ENCODE data around the gene PRR5.

The PRR5 gene

DNA sequence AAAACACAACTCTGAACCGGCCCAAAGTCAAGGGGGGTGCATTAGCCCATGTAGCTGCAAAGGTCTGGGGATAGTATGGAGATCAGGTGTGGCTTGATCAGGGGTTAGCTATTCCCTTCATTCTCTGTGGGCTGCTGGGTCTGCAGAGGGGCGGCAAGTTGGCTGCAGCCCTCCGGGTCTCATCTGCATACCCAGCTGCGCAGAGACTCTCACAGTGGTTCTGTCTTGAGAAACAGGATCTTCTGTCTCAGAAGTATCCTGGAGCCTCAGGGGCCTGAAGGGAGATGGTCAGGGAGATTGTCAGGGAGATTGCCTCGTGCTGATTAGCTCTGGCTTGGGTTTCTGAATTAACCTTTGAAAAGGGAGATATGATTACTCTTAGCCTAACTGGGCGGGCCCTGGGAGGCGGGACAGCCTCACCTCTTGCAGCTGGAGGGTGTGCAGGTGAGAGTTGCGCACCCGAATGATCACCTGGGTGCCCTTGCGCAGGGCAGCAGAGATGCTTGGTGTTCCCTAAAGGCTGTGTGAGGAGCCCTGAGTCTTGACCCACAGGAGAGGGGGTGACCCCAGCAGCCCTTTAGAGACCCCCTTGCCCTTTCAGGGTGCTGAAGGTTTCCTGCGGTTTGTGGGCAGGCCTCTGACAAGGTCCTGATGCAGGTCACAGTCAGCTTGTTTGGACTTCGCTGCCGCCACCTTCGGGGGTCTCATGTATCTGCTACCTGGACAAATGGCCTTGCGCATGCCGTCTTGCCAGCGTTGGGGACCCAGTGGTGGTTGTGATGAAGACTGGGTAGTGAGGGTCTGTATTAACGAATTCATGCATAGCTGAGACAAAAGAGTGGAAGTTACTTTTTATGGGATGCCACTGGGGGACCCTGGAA lies 57.7 kb downstream of the PRR5 start:
- no peak for DNase-seq

DNA sequence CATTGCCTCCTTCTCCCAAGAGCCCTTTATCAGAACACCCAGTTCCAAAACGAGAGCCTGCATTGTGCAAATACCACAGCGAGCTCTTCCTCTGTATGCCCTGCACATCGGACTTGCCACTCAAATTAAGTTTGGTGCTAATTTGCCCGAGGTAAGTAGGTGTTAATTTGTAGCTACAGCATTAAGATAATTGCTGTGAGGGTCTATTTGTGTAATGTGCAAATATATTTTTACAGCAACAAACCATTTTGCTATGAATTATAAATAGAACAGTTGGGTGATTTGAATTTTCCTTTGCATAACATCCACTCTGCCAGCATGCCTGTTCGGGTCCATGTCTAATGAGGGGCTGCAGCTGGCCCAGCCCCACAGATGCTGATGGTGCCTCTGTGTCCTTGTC lies 58.5 kb downstream of the PRR5 start:
- no peak for DNase-seq

DNA sequence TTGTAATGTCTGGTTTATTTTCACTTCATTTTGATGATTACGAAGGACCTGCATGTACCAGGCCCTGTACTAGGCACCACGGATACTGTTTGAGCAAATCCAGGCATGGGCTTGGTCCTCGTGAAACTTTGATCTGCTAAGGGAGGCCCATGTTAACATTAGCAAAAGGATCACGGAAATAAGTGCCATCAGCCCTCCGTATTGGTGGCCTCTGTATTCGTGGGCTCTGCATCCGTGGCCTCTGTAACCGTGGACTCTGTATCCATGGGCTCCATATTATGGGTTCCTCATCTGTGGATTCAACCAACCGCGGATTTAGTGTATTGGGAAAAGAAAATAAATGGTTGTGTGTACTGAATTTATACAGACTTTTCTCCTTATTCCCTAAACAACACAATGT lies 59.0 kb downstream of the PRR5 start:
- no peak for DNase-seq

DNA sequence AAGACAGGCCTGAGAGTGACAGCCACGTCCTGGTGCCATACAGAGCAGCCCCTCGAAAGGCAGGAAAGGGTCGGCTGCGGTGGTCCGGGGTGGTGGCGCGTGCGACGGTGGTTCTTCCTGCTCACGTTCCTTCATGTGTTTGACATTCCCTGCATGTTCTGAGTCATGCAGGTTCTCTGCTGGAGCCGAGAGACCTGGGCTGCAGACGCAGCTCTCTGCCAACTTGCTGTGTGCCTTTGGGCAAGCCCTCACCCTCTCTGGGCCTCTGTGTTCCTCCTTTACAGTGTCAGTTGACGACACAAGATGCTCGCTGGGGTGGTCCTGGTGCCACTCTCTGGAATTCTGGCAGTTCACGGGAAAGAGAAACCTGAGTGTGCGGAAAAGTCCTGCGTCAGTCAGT lies 62.4 kb downstream of the PRR5 start:
- no peak for DNase-seq

DNA sequence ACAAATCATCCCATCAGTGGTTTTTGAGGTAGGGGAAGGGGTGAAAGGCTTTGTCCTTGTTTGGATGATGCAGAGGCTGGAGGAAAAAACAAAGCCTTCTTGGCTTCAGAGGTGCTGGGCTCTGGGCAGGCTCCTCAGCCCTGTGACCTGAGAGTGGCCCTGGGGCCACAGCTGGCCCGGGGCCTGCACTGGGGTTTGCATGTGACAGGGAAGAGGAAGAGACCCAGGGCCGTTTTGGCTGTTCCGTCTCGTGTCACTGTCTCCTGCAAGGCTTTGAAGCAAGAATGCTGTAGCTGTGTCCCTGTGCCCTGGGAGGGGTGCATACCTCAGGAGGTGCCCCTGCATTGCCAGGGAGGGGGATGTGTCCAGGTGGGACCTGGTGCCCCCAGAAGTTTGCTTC lies 63.0 kb downstream of the PRR5 start:
- DNase-seq: no peak

DNA sequence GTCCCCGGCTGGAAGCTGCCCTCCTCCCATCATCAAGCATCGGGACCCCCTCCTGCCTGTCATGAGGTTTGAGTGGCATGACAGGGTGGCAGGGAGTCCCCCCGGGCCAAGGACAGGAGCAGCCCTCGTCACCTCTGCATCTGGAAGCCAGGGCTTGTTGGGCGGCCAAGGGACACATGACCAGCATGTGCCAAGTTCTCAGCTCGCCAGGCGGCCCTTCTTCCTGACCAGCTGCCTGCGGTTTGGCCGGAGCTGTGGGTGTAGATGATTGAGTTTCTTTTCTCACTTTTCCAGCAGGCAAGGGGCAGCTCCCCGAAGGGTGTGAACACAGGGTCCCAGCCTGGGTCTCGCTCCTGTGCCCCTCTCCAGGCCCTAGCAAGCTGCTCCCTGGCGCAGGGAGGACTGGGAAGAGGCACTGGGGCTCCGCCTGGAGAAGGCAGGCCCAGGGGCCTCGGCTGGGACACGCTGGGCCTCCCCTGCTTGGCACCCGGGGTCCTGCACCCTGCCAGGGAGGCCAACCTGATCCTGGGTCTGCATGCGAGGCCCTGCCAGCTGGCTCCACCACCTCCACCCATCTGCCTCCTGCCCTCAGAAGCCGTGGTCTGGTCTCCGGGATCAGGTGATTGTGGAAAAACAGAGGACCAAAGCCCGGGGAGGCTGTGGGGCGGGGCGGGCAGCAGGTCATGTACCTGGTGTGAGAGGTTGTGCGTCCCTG lies 63.7 kb downstream of the PRR5 start:
- no peak for DNase-seq

DNA sequence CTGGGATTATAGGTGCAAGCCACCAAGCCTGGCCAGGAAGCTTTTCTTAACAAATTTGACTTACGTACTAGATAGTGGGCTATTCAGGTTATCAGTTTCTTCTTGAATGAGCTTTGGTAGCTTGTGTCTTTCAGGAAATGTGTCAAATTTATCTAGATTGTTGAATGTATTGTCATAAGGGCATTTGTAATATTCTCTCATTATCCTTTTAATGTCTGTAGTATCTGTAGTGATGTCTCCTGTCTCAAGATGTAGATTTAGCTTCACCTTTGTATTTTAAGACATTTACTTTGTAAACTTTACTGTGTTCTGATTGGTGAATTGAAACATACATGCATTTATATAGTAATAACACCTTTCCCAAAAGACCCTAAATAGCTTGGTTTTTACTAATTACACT lies 71.1 kb downstream of the PRR5 start:
- DNase-seq: no peak

DNA sequence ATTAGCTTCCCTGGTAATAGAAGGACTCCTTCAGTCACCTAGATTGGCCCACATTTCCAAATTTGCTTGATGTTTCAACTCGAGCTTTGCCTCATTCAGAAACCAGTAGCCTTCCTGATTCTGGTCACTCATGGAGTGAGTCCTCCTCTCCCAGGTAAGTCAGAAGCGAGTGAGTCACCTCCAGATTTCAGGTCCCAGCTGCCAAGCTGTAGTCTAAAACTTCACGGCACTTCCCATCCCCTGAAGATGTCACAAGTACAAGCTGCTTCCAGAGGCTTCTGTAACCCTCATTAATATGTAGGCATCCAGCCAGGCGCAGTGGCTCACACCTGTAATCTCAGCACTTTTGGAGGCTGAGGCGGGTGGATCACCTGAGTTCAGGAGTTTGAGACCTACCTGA lies 73.9 kb downstream of the PRR5 start:
- DNase-seq: no peak

DNA sequence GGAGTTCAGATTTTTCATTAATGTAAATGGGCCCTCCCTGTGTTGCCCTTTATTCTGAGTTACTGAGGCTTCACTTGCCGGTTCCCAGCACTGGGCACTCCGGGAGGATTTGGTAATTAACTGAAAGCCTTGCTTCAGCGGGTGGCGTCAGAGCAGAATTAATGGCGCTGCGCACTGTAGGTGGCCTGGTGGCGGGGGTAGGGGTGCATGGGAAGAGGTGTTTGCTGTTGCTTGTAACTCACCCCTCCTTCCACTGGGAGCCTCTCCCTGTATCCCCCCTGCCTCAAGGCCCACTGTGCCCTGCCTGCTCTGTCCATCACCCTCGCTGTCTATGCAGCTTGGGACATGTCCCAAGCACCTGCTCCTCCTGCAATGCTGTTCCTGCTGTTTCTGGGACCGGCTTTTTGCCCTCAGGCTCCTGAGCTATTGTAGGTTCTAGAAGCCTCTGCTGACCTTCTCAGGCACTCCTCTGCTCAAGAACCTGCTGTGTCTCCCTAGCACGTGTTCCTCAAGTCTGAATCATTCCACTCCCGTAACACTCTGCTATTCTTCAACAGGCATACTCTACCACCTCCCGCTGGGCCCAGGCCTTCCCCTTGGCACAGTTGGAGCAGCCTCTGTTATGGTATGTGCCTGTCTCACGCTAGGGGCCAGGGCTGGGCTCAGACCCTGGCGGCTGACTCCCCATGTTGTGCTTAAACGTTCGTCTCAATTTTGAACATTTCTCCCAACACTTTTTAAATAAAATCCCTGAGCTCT lies 74.8 kb downstream of the PRR5 start:
- DNase-seq: no peak

DNA sequence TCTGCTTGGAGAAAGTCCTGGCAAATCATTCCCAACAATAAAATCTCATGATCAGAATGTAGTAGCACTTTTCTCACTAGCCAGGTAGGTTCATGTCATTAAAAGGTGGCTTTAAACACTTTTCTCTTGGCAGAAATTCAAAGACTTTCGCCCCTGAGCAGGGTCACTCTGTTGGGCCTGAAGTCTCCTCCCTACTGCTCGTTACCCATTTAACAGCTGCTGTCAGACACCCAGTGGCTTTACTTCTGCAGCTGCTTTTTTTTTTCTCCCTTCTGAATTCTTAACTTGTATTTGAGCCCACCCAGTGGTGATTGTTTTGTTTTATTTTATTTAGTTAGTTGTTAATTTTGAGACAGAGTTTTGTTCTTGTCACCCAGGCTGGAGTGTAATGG lies 75.4 kb downstream of the PRR5 start:
- DNase-seq: no peak

DNA sequence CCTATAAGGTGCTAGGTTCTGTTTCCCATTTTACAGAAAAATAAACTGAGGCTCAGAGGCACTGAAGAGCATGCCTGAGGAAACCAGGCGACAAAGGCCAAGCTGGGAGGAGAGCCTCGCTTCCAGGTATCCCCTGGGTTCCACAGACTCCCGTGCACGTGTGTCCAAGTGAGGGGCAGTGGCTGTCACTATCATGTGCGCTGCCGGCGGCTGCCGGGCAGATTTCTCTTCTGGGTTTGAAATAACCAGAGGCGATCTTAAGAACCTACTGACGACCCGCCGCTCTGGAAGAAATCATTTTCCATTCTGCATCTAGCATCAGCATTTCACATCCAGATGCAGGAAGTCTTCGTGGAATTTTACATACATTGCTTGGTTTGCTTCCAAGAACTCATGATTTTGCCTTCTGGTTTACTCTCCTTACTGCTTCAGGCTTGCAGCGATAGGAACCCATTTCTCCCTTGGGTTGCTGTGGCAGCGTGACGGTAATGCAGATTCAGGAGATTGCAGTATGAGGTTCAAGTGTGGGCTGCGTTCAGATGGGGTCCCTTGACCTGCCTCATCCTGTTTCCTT lies 79.0 kb downstream of the PRR5 start:
- DNase-seq: no peak

DNA sequence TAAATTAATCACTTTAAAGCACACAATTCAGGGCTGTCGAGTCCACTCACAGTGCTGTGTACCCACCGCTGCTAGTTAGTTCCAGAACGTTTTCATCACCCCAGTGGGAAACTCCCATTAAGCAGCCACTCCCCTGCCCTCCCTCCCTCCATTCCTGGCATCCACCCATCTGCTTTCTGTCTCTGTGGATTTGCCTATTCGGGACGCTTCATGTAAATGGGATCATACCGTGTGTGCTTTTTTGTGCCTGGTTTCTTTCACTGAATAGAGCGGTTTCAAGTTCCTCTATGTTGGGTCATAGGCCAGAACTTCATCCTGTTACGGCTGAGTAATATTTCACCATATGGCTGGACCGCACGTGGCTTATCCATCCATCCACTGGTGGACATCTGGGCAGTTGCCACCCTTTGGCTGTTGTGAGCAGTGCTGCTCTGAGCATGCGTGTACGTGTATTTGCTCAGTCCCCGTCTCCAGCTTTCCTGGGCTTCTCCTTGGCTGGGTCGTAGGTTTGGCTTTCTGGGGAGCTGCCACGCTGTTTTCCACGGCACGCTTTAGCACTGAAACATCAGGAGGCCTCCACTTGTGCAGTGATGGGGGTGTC lies 80.5 kb downstream of the PRR5 start:
- no peak for DNase-seq

DNA sequence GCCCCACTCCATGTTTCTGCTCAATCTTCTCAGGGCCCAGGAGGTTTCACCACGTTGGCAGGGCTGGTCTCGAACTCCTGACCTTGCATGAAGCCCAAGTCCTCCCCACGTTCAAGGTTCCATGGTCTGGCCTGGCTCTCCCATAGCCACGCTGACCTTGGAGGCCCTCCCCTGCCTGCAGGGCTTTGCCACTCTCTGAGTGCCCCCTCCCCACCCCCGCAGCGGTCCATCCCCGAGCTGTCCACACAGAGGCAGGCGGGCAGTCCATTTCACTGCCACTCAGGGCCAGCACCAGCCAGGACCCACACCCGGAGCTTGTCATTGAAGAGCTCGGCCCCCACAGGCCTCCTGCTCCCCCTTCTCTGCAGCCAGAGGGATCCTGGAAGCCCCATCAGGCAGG lies 81.1 kb downstream of the PRR5 start:
- no peak for DNase-seq

DNA sequence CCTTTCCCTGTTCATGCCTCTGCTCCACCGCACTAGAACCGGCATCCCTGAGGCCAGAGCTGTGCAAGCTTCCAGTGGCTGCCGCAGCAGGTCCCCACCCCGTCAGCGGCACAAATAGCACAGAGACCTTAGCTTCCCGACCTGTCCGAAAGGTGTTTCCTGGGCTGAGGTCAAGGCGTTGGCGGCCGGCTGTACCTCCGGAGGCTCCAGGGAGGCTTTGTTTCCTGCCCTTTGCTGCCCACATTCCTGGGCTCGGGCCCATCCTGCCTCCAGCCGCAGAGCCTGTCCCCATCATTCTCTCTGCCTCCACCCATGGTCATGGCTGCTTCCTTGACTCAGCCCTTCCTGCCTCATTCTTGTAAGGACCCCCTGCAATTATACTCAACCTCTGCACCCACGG lies 81.6 kb downstream of the PRR5 start:
- DNase-seq: no peak

DNA sequence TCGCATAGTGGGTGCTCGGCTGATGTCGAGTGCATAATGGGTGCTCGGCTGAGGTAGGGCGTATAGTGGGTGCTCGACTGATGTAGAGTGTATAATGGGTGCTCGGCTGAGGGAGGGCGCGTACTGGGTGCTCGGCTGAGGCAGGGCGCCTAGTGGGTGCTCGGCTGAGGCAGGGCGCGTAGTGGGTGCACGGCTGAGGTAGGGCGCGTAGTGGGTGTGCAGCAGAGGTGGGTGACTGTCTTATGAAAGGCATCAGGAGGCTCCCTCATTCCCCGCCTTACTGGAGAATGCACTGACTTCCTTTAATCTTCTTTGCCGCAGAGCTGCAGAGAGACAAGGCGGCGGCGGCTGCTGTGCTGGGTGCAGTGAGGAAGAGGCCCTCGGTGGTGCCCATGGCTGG lies 84.1 kb downstream of the PRR5 start:
- no peak for DNase-seq

DNA sequence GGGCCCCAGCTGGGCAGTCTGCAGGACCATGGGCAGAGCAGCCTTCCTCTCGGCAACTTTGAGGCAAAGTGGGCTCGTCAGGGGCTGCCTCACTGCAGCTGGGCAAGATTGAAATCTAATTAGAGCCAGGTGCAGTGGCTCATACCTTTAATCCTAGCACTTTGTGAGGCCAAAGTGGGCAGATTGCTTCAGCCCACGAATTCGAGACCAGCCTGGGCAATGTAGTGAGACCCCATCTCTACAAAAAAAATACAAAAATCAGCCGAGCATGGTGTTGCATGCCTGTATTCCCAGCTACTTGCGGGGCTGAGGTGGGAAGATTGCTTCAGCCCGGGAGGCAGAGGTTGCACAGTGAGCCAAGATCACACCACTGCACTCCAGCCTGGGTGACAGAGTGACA lies 84.6 kb downstream of the PRR5 start:
- DNase-seq: no peak

All from fibroblast of skin of right quadriceps (primary cell).